ENCODE measurements around the gene ST7L.
A peak's percentile ranks its signal among the peaks of the same experiment; 100 is the strongest.

Gene ST7L

DNA sequence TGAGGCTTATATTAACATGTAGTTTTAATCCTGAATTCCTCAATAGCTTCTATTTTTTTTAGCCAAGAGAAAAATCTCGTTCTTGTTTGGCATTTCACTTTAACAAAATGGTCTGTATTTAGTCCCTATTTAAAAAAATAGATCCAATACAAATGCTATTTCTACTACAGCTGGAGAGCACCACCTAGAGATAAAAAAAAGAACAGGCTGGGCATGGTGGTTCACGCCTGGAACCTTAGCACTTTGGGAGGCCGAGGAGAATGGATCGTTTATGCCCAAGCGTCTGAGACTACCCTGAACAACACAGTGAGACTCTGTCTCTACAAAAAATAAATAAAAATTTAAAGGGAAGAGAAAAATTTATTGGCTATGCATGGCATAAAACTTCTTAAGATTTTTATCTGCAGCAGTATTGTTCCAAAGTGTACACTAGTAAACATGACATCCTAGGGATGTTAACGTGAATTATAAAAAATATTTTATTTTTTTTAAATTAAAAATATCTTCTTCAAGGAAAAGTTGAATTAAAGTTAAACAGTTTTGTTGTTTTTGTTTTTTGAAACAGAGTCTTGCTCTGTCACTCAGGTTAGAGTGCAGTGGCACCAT, 4.4 kb downstream of the ST7L start:
- peak; percentile 43 for DNase-seq (ENCODE audit: low spot score)

DNA sequence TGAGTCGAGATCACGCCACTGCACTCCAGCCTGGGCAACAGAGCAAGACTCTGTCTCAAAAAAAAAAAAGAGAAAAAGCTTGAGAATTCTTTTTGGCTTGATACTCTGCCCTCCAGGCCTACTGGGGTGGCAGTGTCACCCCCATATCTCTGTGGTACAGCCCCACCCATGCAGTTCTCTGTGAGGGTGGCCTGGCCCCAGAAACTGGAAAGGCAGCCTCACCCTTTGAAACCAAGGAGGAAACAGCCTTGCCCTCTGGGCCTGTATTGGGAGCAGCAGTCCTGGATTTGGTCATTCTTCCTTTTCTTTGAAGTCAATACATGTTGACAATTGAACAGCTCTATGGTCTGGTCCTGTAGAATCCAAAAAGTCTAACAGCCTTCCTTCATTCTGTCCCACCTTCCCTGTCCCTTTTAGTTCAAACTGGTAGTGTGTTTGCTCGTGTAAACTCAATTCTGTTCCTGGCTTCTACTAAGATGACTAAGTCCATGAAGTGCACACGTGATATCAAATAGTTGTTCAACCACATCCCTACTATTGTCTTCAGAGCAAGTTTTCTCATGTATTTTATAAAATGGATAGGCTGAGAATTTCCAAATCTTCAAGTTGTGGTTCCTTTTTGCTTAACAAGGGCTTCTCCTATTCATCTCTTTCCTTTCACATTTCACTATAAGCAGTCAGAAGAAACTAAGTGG, 13.2 kb downstream of the ST7L start:
- peak; percentile 44 for DNase-seq (ENCODE audit: low spot score)

DNA sequence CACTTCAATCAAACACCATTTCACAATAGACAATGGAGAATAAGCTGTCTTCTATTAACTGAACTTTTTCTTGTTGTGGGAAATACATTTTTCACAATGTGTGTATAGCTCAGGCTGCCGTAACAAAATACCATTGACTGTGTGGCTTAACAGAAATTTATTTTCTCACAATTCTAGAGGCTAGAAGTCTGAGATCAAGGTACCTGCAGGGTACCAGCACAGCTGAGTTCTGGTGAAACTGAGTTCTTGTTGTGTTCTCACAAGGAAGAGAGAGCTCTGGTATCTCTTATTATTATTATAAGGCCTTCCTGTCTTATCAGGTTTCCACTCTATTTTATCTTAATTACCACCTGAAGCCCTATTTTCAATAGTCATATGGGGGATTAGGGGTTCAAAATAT, 15.4 kb downstream of the ST7L start:
- DNase-seq (ENCODE audit: low spot score), result no peak

DNA sequence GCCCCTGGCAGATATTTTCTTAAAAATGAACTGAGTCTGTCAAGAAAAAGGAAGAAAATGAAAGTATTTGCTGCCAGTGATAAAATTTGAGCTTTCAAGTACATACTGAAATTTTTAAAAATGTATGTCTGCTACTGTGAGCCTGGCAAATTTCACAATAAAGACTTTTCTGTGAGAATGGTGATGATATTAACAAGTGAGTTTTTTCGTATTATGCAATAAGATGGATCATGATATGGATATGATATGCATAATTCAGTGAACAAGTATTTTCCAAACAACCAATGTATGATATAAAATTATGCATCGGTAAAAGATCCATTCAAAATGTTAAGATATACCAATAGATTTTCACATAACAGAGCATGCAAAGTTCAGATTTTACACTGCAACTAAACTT, 15.9 kb downstream of the ST7L start:
- DNase-seq (ENCODE audit: low spot score), result no peak

DNA sequence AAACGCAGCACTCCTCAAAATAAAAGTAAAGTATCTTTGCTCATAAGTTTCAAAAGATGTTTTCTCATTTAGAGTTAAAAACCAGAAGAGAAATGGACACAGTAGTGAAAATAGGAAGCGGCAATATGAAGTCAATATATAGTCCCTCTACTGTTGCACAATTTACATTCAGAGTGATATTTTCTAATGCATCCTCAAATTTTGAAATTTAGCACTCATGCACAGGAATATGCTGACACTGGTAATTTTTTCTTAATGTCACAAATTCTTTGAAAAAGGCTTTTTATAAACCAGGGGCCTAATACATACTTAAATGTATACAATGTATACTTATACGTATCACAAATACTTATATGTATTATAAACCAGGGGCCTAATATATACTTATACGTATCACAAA, 19.5 kb downstream of the ST7L start:
- DNase-seq (ENCODE audit: low spot score), result no peak

DNA sequence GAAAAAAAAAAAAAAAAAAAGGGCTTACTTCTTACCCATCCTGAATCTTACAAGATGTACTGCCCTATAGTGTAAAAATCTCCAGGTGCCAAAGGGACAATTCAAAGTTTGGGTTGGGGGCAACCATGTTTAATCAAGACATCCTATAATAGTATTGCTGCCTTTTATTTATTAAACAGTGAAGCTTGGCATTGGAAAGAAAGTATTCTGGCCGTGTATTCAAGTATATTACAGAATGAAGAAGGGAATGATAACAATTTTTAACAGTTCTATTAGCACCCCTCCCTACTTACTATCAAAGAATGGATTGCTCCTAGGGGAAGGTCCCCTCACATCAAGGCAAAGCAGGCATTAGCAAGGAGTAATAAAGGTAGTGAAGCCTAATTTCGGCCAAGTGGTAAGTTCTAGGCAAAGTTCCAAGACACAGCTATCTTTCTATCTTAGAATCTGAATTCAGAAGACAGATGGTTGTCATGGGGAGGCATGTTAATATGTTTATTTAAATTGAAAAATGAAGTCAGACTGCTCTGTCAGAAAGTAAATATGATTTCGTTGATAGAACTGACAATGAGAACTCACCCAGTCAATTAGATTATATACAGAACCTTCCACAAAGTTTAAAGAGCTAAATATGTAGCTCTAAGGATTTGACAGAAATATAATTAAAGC, 24.6 kb downstream of the ST7L start:
- no peak for DNase-seq (ENCODE audit: low spot score)

DNA sequence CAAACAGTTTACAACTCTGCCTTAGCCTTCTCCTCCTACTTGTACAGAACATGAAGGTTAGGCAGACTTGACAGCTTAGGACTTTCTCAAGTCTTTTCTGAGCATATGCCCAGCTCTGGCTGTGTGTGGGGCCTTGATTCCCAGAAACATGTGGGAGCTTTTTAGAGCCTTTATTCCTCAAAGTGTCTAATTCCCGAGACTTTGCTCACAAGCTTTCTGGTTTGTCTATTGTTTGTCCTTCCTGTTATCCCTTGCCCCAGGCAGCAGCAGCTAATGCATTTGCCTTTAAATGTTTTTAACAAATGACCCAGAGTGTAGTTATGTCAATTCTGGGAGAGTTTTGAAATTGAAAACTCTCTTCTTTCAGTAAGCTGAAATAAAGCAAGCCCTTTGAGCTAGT, 29.2 kb downstream of the ST7L start:
- DNase-seq (ENCODE audit: low spot score), result no peak

DNA sequence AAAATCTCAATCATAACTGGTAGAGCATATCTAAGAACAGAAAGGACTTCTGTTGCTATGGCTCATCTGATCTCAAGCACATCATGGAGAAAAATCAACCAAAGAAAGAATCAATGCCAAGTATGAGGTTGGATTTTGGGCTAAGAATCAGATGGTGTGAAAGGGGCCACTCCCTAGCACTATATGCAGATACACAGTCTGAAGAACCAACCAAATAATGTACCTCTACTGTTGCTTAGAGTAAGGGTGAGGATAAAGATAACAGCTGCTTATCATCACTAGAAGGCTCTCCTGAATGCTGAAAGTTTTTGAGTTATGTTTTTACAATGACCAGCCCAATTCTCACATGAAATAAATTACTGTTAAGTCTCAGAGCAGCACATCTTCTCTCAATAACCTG, 35.6 kb downstream of the ST7L start:
- DNase-seq (ENCODE audit: low spot score), result no peak

DNA sequence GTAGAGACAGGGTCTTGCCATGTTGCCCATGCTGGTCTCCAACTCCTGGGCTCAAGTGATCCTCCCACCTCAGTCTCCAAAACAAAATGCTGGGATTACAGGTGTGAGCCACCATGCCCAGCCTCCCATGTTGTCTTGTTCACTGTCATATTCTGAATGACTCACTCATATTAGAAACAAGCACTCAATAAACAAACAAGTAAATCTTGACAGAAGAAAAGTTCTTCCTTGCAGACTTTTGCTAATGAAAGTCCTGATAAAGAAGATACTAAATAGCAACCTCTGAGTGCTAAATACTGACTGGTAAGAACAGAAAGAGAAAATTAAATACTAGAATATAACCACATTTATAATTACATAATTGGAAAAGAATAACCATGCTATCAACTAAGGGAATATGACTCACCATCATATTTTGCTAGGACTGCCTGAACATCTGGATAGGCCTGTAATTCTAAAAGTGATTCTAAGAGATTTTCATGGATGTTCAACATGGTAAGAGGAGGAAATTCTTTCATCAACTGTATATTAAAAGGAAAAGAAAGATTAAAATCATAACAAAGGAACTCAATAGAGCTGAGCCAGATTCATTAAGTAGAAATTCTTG, 37.3 kb downstream of the ST7L start:
- no peak for DNase-seq (ENCODE audit: low spot score)

DNA sequence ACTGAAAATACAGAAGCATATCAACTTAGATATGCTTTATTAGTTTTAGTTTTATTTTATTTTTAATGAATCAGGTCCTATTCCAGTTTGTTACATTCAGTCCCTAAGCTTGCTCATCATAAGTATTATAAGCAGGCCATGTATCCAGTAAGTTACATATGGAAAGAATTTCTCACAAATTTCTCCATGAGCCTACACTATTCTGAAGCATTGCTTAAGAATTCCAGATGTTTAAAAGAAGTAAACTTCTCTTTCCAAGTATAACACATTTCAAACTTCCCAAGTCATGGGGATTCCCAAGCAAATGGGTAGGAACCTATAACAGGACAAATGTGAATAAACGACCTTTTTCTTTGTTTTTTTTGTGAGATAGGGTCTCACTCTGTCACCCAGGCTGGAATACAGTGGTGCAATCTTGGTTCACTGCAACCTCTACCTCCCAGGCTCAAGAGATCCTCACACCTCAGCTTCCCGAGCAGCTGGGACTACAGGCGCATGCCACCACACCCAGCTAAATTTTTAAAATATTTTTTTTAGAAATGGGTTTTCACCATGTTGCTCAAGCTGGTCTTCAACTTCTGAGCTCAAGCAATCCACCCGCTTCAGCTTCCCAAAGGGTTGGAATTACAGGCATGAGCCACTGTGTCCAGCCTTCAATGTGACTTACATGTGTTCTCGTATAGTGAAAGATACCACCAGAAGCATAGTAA, 39.0 kb downstream of the ST7L start:
- DNase-seq (ENCODE audit: low spot score), result no peak

DNA sequence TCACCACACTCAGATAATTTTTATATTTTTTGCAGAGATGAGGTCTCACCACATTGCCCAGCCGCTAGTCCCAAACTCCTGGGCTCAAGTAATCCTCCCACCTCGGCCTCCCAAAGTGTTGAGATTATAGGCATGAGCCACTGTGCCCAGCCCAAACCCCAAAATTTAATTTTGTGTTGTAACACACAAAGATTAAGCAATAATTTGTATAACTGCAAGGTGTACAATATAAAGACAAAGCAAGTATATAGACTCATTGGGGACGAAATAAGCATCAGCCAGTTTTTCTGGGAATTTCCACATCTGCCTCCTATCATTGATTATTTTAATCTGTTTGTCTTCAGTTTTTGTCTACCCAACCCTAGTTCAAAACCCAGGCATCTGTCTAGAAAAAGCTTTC, 42.7 kb downstream of the ST7L start:
- no peak for DNase-seq (ENCODE audit: low spot score)

DNA sequence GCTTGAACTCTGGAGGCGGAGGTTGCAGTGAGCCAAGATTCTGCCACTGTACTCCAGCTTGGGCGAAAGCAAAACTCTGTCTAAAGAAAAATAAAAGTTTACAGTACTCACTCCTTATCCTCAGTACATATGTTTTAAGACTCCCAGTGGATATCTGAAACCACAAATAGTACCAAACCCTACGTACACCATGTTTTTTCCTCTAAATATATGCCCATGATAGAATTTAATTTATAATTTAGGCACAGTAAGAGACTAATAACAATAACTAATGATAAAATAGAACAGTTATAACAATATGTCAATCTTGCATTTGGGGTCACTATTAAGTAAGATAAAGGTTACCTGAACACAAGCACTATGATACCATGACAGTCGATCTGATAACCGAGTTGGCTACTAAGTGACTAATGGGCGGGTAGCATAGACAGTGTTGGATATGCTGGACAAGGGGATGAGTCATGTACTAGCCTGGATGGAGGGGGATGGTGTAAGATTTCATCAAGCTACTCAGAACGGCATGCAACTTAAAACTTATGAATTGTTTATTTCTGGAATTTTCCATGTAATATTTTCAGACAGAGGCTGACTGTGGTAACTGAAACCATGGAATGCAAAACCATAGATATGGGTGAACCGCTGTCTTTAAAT, 43.7 kb downstream of the ST7L start:
- no peak for DNase-seq (ENCODE audit: low spot score)

DNA sequence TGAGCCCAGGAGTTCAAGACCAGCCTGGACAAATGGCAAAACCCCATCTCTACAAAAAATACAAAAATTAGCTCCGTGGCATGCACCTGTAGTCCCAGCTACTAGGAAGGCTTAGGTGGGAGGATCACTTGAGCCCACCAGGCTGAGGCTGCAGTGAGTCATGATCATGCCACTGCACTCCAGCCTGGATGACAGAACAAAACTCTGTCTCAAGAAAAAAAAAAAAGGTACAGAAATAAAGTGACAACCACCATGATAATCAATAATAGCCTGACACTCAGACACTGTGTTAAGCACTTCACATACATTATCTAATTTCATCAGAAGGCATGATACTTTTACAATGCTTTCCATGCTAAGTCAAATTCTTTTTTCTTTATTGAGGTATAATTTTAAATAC, 53.1 kb downstream of the ST7L start:
- DNase-seq (ENCODE audit: low spot score), result no peak

DNA sequence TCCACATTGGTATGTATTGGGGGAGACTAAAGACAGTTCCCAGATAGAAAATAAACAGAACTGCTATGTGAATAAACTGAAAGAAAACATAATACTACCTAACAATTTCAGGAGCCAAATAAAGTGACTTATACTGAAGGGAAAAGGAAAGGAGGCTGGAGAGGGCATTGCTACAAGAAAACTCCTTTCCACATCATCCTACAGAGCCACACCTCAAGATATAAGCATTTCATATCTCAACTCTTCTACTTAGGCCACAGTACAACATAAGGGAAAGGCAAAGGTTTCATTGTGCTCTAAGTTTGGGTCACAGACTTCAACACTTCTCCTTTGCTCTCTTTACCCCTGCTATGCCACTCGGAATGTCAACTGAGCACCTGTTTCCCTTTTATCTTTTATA, 54.9 kb downstream of the ST7L start:
- DNase-seq (ENCODE audit: low spot score), result no peak

DNA sequence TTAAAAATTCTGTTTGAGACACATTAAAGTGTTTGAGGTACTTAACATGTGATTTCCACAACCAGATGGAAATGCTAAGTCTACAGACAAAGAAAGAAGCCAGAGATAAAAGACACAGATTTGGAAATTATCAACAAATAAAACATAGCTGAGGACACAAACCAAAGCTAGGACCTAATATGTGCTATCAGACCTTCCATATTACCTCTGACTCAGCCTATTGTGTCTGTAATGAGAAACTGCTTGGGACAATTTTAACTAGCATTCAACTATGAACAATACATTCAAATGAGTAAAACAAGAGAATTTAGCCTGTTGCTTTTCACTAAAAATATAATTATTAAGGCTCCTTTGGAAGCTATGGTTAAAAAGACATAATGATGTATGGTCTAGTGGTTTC, 55.6 kb downstream of the ST7L start:
- DNase-seq (ENCODE audit: low spot score), result no peak

DNA sequence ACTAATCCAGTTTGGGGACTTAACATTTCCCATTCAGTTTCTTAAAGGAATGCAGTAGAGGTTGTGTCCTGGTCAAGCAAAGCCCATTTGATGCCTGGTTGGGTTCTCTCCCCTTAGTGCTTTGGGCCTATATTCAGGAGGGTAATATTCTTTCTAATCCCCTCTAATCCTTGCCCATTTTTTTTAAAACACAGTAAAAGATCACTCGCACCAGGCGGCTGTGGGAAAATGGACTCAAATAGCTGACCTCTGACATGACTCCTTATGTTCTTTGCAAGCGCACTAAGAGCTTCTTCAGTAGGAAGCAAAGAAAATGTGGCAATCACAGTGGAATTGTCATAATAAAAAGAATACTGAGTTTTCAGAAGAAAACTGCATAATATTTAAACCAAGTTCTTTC, 60.3 kb downstream of the ST7L start:
- DNase-seq (ENCODE audit: low spot score), result no peak

DNA sequence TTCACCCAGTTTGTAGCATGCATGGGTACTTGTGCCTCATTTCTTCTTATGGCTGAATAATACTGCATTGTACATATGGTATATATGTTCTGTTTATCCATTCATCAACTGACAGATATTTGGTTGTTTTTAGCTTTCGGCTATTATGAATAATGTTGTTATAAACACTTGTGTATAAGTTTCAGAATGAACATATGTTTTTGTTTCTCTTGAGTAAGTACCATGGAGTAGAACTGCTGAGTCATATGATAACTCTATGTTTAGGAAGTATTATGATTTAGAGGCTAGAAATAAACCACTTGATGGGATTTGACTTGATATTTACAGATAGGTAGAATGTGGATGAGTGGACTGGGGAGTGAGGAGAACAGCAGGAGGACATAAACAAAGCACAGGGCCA, 61.6 kb downstream of the ST7L start:
- DNase-seq (ENCODE audit: low spot score), result no peak

DNA sequence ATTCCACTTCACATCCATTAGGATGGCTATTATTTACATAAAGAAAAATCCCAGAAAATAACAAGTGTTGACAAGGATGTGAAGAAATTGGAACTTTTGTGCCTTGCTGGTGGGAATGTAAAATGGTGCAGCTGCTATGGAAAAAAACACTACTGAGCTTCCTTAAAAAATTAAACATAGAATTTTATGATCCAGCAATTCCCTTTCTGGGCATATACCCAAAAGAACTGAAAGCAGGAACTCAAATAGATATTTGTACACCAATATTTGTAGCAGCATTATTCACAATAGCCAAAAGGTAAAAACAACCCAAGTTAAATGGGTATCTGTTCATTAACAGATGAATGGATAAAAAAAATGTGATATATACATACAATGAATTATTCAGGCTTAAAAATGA, 64.5 kb downstream of the ST7L start:
- DNase-seq (ENCODE audit: low spot score), result no peak

DNA sequence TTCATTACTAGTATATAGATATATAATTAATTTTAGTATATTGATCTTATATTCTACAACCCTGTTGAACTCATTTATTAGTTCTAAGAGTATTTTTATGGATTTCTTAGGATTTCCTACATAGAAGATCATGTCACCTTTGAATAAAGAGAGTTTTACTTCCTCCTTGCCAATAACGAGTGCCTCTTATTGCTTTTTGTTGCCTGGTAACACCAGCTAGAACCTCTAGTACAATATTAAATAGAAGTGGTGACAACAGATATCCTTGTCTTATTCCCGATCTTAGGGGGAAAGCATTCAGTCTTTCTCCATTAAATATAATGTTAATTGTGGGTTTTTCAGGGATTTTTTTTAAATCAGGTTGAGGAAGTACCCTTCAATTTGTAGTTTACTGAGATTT, 69.4 kb downstream of the ST7L start:
- DNase-seq (ENCODE audit: low spot score), result no peak

DNA sequence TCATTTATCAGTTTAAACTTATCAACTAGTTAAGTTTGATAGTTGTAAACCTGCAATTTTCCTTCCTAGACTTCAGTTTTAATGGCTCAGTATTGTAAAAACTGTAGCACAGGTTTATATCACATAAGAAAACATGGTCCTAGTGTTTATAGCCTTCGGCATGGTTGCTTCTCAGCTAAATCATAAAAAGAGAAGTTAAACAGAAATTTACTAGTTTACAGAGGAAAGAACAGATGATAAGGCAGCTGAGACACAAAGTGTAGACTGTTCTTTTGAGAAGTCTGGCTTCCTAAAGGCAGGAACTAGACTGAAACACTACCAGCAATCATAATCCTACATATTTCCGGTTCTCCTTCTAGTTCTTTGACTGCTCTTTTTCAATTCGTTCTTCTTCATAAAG, 70.4 kb downstream of the ST7L start:
- DNase-seq (ENCODE audit: low spot score), result no peak

DNA sequence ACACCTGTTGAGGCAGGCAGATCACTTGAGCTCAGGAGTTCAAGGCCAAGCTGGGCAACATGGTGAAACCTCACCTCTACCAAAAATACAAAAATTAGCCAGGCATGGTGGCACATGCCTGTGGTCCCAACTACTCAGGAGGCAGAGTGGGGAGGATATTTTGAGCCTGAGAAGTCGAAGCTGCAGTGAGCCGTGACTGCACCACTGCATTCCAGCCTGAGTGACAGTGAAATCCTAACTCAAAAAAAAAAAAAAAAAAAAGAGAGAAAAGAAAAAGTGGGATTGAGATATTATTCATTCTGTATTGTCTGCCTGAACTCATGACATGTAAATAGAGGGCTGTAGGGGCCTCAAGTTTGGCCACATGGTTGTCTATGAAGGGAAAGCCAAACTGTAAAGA, 72.9 kb downstream of the ST7L start:
- no peak for DNase-seq (ENCODE audit: low spot score)

DNA sequence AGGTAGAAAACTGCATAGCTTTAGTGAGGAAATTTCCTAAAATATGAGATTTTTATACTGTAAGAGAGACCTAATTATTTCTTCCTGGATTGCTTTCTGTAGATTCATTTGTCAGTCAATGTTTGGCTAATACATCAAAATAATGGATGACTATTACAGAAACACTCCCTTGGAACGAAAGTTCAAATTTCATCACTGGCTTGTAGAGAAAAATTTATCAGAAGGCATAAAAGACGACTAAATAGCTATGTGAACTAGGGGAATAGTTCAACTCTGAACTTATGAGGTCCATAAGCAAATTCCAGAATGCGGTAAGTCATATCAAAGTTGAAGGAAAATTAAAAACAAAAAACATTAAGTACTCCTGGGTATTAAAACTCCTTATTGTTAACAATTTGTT, 74.2 kb downstream of the ST7L start:
- DNase-seq (ENCODE audit: low spot score), result no peak
